HG02943 (cell line): ENCODE data around the gene CUEDC1.

ENCODE experiments used
- ATAC-seq: cut with Tn5 transposase; IDR thresholded peaks from one replicate; pipeline ENCODE4 v1.9.1; 2021; ENCODE audit warnings: mild to moderate bottlenecking, low read depth, moderate library complexity; ENCODE audit not compliant: unreplicated experiment

Gene CUEDC1

DNA sequence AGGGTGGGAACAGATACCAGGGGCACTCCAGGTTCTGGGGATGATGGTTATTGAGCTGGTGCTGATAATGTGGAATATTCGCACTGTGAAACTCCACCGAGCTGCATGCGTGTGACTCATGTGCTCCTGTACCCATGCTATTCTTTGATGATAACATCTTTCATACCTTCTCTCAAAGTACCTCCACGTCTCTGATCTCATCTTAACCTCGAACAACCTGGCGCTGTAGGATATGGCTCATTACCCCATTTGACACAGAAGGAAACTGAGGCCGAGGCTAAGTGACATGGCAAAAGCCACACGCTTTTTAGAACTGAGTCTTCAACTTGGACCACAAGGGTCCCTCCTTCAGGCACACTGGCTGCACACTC, 75.1 kb downstream of the CUEDC1 start:
- ATAC-seq, result no peak

DNA sequence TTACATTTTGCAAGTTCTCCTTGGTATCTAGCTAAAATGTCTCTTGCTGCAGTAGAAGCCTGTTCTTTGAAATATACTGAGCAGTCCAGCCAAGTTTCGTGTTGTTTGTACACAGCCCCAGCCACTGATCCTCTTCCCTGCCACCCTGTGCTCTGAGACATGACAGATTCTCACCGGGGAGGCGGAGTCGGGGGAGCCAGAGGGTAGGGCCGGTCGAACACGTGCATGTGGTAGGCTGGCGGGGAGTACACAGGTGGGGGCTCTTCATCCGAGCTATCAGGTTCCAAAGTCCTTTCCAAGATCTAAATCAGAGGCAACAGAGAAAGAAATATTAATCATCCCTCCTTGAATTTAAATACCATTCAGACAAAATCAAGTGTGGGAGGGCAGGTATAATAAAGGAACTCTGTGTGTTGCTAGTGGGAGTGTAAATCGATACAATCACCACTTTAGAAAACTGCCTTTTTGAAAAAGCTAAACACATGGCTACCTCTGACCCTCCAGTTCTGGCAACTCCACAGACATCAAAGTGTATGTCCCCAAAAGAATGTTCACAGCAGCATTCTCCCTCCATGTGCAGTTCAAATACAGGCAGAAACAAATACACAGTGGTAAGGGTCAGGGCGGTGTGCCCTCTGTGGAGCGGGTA, 75.7 kb downstream of the CUEDC1 start:
- ATAC-seq, result no peak

DNA sequence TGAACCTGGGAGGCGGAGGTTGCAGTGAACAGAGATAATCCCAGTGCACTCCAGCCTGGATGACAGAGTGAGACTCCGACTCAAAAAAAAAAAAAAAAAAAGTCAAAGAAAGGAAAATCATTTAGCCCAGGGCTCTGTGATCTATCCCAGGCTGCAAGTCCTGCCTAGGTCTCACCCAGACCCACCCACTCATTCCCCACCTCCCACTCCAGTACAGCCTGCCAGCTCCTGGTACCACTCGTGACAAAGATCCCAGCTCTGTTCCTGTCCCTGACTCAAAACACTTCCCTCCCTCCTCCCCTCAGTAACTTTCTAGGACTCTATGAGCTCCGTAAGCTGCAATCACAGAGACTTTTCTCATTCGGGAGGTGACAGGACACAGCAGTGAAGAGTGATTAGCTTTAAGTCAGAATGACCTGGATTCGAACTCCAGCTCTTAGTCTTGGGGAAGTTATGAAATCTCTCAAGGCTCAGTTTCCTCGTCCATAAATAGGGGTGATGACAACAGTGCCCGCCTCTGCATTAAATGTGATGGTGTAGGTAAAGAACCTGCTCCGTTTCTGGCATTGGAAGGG, 77.3 kb downstream of the CUEDC1 start:
- no peak for ATAC-seq

DNA sequence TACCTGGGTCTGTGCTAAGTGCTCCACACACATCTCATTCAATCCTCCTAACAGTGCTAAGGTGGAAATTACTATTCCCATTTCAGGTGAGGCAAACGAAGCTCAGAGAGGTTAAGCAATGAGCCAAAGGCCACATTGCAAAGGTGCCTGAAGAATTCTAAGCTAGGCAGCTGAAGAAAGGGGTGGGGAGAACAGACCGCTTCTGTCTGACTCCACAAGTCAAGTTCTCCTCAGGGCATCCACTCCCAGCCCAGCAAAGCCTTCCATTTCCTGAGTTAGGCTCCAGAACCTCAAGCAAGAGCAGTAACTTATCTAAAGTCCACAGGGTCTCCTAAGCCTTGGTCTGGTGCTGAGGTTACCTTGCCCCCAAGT, 78.4 kb downstream of the CUEDC1 start:
- no peak for ATAC-seq

DNA sequence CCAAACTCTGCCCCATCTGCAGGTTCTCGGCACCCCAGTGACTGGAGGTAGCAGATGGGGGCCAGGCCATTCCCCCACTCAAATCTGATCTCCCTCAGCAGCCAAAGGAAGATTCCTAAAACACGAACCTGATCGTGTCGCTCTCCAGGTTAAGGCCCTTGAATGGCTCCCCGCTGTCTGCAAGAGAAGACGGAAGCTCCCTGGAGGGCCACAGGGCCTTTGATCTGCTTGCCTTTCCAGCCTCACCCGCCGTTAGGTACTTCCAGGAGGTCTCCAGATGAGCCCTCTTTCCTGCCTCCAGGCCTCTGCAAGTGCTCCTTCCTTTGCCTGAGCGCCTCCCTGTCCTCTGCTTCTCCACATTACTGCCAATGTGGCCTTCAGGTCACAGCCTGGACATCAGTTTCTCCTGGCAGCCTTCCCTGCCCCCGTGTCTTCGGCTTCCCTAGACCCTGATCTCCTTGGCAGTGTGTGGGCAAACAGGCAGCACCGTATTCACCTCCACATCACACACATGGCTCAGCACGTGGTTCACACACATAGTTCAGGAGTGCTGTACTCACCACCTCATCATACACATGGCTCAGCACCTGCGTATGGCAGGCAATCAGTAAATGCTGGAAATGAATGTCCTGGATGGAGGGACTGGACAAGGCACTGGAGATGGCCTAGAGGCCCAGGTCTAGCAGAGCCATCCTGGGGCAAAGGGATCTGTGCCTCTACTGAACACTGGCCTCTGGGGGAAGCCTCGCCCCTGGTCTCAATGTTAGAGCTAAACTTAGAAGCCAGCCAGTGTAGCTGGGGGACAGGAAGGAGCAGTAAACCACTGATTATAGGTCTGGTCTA, 79.0 kb downstream of the CUEDC1 start:
- no peak for ATAC-seq

DNA sequence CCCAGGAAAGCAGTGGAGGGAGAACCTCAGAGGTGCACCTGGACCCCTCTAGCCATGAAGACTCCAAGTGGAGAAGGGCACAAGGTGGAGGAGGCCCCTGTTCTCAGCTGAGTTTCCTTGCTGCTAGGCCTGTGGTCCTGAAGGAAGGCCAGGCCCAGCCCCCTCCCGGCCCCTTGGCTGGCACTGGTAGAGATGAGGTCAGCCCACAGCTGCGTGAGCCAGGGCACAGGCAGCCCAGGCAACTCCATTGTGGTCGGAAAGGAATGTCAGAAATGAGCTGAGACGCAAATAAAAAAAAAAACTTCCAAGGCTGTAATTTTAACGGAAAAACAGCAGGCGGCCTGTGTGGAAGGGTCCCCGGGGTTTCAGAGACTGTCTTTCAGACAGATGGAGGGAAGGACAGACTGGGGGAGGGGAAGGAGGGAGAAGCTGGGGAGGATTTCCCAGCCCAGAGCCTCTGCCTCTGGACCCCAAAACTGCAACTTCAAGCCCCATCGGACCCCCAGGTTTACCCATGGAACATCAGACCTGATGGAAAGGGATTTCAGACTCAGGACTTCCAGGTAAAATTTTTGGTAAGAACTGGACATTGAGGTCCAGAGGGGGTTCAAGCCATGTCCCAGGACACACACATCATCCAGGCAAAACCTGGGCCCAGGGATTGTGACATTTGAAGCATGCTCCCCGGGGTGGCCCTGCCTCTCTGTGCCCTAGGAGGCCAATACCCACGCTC, 79.8 kb downstream of the CUEDC1 start:
- ATAC-seq, result no peak

DNA sequence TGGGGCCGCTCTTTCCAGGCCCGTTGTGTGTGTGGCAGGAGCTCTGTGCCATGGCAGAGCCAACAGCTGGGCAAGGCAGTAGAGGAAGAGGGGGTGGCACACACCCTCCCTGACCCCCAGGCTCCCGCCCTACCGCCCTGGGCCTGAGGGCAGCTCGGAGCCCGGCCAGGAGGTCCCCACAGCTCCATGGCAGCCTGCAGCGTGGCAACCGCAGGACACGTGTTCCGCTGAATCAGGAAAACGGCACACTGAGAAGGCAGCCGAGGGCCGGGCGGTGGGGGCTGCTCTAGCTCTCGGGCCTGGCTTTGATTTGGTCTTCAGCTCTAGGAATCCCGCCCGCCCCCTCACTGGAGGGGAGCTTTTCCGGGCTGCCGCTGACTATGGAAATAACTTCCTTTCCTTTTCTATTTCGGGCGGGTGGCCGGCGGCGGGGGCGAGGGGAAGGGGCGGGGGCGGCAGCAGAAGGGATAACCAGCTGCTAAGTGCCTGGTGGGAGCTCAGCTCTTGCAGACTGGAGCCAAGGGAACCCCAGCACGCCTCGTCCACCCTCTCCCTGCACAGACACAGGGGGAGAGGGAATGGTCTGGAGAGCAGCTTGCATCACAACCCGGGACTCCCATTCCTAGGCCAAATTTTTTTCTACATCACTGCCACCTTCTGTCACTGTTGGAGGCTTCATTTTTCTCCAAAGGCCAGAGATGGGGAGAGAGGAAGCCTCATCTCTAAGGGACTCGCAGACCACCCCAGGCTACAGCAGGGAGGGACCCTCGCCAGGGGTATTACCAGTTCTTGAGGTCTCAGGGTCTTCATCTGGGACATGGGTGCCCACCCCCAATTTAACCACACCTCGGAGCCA, 80.5 kb downstream of the CUEDC1 start:
- ATAC-seq, result no peak

DNA sequence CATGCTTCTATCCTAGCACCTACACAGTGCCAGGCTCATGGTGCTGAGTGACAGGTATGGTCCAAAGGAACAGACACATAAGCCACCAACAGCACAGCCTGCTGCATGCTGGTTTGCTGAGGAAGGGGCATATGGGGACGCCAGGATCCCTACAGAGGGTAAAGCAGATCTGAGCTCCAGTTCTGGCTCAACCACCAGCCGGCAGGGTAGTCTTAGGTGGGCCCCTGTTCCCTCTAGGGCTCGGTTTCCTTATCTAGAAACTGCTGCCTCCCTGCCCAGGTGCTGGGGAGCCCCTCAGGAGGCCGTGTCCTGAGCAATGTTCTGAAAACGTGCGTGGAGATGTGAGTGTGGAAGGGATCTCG, 81.2 kb downstream of the CUEDC1 start:
- no peak for ATAC-seq

DNA sequence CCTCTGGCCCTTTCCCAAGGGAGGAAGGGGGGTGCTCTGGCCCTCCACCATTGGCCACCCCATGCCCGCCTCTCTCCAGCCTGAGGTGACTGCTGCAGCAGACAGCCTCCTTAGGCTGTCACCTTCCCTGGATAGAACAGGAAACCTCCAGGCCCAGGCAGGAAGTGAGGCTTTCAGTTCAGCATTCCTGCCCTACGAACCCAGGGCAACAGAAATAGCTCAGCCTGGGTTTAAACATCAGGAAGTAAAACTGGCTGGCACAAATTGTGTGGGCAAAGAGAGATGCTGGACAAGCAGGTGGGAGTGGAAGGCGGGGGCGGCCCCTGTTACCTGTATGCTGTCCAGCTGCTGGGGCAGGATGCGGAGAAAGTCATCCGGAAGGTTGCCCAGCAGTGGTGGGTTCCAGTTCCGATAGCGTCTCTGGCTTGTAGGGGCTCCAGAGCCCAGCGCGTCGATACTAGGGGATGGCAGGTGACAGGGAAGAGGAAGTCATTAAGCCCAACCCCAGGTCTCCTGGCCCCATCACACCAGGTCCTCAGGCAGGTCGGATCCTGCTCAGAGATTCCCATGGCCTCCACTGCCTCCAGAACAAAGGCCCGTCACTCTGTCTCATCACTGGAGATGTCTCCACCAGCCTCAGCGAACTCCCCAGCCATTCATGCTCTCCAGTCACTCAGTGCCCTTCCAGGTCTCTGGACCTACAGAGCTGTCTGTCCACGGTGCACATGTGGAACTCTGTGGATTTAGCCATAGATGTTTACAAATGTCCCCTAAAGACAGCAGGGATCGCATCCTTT, 81.8 kb downstream of the CUEDC1 start:
- no peak for ATAC-seq

DNA sequence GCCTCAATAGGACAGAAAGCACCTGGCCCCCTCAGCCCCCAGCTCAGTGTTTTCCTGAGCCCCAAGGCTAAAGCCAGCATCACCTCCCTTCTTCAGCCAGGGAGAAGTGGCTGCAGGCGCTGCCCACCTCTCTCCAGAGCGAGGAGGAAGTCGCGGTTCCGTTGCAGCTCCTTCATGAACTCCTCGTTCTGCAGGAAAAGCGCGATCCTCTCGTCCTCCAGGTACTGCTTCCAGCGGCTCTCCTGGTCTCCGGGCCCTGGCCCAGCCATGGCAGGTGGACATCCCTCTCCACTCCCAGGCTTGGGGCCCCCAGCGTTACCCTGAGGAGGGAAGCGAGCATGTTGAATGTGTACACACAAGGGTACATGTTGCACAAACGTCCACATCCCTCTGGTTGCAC, 82.7 kb downstream of the CUEDC1 start:
- no peak for ATAC-seq

DNA sequence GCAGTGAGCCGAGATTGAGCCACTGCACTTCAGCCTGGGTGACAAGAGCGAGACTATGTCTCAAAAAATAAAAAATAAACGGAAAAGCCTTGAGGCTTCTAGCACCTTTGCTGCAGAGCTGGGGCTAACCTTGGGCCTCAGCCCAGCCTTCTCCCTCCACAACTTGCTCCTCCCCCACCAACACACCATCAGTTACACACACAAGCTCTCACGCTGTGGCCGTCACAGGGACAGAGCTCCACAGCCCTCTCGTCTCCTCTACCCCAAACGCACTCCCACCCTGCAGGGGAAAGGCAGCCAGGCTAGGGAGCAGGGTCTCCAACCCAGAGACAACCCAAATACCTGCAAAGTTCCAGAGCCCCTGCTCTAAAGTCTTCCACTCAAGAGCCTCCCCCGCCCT, 83.3 kb downstream of the CUEDC1 start:
- no peak for ATAC-seq

DNA sequence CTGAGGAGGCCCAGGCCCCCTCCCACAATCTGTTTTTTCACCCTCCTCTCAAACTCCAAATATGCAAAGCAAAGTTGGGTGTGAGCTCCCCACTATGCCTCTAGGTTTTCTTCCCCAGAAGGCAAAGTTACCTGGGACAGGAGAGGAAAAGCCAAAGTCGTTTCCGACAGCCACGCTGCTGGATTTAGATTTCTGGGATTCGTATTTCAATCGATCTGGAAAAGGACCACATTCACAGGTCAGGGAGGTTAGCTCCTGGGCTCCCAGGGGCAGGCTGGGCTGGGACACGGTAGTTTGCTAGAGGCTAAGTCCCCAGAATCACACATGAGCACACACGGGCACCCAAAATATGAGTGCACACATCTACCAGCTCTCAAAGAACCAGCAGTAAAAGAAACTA, 84.1 kb downstream of the CUEDC1 start:
- no peak for ATAC-seq

DNA sequence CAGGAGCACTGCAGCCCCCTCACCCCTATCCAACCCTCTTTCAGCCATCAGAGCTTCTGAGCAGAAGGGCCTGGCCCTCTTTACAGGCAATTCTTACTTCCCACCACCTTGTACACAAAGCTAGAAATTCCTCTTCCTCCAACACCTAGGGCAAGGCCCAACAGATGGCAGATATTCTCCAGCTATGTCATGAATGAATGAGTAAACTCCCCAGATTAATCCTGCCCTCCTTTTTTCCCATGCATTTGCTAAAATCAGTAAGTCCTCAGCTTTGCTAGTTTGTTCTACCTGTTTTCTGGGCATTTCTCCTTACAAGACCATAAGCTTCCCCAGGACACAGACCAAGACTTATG, 85.0 kb downstream of the CUEDC1 start:
- no peak for ATAC-seq

DNA sequence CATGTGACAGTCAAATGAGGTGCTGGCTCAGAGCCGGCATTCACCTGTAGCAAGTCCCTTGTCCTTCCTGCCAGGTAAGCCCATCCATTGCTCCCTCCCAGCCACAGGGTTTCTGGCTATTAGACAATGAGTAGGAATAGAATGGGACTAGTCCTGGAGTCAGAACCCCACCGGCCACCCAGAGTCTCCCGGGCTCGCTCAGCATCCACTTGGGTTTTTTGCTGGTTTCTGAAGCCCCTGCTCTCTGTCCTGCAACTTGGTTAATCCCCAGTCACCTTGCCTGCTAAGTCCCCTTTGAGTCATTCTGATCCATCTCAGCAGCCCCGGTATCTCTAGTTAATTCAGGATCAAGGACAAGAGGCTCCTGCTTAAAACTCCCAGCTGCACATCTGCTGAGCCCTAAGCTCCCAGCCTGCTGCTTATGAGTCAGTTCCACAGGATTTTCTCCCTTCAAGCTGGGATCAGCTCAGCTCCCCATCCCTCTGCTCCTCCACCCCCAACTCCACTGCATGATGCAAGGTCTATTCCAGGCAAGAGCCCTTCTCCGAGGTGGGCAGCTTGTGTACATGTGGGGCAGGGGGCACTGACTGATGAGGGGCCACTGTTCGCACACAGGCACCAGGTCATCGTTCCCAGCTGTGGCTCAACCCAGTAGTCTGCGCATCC, 85.5 kb downstream of the CUEDC1 start:
- no peak for ATAC-seq

DNA sequence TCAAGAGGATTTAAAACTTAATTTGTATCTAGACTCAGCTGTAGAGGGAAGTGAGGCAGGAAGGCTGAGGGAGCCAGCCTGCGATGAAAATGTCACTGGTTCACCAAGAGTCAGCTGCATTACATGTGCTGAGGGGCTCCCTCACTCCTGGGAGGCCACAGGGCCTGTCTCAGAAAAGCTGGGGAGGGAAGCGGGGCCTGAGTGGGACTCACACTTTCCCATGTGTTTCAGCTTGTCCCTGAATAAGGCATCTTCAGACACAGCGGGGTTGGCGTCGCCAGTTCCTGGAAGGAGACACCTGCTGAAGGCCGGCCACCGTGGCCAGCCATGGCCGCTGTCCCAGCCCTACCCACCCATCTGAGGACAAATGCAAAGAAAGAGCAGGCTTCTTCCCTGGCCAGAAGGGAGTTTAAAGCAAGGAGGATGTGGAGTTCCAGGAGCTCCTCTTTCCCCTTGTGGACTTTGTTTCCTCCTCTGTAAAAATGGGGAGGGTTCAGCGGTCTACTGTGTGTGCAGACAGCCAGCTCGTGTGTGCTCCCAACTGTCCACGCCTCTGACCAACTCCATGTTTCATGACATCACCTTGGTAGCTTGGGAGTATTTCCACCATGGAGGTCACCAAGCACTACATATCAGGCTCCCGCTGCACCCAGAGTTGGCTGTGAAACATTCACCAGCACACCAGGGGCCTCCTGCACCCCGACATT, 86.1 kb downstream of the CUEDC1 start:
- ATAC-seq, result no peak

DNA sequence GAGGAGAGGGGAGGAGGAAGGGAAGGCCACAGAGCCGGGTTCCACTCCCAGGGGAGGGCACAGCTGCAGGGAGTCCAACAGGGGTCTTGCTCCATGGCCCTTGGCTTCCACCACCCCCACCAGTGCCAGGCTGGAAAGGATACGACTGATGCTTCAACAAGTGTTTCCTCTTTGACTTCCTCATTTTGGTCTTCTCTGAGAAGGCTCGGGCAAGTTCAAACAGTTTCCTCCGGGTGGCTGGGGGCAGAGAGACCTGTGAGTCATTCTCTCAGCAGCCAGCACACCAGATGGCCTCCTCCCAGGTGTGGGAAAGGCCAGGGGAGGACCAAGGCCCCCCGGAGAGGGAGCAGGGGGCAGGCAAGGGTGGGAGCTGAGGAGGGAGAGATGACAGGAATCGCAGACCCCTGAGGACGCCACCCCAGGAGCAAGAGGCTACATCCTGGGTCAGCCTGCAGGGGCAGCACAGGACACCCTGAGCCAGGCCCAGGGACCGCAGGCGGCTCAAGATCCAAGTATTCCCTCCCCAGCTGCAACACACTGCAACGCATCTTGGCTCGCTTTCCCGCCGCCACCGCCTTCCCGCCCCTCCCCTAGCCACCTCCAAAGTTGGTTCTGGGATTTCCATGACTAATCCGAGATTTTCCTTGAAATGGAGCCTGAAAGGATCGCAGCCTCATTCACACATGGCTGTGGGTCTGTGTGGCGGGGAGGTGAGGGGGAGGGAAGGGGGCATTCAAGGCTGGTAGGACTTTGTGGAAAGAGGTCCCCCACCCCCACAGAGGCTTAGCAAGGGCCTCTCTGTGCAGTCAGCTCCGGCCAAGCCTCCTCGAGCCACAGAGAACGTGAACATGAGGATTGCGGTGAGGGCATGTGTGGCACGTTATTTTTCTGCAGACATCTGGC, 87.0 kb downstream of the CUEDC1 start:
- no peak for ATAC-seq

DNA sequence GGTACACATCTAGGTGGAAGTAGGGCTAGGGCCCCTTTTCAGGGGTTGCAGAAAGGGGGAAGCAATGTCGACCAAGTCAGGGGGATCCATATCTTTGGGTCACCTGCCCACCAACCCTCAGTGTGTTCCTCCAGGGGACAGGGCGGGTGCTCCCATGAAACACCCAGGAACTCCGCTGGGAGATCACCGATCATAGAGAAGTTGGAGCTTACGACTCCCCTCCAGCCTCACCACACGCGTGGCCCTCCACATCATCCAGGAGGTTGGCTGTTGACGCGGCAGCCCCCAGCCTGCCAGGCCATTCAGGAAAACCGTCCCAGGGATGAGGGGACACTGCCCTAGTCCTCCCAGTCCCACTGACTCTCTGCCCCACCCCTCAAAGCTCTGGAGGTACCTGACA, 88.1 kb downstream of the CUEDC1 start:
- ATAC-seq, result no peak

DNA sequence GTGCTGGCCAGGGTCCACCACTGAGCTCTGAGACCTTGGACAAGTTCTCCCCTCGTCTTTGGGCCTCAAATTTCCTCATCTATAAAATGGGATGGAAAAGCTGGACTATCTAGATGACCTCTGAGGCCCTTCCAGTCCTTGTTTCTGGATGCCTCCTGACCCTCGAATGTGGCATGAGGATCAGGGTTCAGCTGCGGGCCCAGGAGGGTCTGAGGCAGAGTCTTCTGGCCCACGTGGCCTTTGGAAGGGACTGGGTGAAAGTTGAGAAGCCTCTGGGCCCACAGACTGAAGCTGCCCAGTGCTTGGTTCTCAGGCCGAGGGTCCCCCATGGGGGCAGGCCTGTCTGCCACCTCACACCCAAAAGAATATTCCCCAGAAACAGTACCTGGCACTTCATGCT, 88.5 kb downstream of the CUEDC1 start:
- ATAC-seq, result no peak
